ENCODE data around the gene DUSP8.

The DUSP8 gene

DNA sequence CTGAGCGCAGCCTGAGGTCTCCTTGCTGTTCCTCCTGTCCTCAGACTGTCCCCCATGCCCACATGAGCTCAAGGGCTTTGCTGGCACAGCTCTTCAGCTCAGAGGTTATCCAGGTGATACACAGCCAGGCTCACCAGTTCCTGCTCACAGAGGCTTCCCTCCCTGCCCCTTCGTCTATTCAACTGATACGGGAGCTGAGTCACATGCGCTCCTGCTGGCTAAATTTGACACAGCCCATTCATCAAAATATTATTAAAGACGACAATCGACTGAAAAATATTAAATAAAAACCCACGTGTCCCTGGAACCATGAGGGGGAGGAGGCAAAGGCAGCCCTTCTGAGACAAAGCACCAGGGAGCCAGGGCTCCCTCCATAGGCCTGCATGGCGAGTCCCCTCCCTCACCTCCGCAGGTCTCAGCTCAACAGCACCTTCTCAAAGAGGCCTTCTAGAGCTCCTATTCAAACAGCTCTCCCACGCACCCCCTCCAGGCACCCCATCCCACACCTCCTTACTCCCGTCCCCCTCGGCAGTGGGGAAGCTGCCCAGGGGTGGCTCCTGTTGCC is 40.5 kb downstream of the DUSP8 start:
- no peak for DNase-seq

DNA sequence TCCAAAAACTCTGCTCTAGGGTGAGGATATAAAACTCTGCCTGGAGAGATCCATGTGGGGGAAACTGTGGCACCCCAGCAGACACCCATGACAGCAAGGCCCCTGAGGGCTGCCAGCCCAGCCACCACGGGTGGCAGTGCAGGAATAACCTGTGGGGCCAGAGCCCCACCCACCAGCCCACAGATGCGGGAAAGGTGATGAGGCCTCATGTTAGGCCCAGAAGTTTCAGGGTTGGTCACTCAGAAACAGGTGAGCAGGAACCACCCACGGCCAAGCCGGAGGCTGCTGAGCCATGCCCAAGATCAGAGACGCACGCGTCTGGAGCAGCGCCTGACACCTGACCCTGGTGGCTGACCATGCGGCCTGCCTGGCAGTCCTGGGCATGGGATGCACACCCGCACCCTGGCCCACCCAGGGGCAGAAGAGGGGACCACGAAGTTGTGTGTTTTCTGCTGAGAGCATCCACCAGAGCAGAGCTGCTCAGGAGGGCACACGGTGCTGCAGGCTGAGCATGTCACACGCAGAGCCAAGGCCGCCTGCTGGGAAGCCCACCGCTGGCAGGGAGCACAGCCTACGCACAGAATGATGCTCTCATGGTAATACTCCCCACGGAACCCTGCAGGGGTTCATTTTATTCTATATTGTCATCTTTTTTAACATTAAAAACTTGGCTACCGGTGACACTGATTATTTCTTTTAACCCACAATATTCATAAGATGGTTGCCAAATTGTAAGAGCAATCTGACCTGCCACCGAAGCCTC is 41.2 kb downstream of the DUSP8 start:
- DNase-seq = no peak

DNA sequence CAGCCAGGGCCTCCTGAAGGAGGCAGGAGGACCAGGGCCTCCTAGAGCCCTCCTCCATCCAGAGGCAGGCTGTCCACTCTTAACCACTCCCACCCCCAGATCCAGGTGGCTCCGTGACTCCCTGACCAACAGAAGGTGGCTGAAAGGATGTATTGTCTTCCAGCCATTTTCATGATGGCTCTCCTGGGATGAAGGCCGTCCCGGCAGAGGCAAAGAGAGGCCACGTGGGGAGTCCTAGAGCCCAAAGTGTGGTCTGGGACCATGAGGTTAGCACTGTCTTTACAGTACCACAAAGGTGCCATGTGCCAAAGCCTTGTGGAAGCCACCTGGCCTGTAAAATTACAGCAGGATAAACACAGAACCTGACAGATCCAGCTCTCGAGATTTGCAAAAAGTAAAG is 42.3 kb downstream of the DUSP8 start:
- no peak for DNase-seq

DNA sequence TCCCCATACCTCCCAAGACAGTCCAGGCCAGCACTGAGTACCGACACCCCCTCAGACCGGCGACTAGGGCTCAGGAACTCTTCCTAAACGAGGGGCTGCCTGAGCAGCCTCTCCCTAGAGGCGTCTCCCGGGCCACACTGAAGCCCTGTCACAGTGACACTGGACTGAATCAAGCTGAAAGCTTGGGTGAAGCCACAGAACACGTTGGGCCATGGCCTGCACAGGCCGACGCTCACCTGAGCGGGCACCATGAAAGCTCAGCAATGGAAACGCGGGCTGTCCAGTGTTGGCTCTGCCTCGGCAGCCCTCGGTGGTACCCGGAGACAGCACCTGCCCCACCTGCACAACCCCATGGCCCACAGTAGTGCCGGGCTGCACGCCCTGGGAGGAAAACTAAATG is 42.8 kb downstream of the DUSP8 start:
- no peak for DNase-seq

DNA sequence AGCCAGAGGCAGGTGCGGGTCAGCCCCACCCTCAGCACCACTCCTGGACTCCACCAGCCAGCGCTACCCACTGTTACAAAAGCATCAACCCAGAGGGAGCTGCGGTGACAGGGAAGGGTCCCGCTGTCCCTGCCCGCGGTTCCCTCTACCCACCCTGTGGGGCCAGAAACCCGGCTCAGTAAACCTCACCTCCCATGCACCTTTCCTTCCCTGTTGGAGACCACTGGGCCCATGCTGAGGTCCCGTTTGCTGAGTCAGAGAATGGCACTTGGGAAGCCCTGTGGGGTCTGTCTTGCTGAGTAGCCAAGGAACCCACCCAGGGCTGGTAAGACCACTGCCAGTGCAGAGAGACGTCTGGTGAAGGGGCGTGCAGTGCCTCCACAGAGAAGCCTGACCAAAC is 43.4 kb downstream of the DUSP8 start:
- no peak for DNase-seq

DNA sequence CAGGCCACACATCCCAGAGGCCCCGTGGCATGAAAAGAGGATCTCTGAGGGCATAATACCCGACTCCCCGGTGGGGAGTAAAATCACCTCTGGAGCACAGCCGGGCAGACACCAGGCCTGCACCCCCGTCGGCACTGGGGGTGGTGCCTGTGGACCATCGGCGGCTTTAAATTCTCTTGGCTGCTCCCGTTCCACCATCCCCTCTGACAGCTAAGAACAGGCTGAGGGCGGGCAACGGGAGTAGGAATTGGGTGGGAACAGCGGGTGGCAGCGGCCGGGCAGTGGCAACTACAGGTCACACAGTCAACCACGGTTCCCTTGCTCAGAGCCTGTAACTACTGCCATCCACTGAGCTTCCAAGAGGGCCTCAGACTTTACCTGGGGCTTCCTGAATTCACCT is 45.3 kb downstream of the DUSP8 start:
- no peak for DNase-seq

DNA sequence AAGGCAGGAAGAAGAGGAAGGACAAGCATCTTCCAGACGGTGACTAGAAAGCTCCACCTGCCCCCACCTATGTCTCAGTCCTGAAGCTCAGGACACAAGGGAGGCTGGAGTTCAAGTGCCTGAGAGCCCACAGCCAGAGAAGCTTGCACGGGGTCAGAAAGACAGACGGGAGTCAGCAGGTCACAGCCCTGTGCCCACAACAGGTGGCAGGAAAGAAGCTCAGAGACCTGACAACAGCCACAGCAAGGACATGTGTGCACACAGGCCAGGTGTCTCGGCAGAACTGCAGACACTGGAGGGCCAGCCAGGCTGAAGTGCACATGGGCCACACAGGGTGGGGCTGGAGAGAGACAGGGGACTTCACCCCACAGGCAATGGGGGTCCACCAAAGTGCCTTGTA is 48.3 kb downstream of the DUSP8 start:
- no peak for DNase-seq

DNA sequence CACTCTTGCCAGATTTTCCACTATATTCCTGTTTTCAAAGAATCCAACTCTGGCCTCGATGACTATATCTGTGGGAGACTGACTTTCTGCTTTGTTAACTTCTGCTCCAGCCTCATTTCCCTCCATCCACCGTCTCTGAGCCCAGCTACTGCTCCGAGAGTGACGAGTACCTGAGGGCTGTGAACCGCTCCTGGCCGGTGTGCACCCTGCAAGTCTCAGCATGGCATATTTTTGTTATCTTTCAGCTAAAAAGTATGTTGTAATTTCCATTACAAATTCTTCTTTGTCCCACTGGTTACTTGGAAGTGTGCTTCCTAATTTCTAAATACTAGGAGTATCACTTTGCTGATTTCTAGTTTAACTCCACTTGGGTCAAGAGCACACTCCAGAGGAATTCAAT is 49.0 kb downstream of the DUSP8 start:
- DNase-seq = no peak

DNA sequence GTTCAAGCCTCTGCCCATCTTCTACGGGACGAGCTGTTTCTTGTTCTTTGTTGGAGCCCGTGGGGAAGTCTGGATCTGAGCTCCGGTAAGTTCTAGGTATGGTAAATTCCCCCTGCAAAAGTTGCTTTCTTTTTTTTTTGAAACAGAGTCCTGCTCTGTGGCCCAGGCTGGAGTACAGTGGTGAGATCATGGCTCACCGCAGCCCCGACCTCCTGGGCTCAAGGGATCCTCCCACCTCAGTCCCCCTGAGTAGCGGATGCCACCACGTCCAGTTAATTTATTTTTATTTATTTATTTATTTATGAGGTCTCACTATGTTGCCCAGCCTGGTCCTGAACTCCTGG is 50.0 kb downstream of the DUSP8 start:
- no peak for DNase-seq

DNA sequence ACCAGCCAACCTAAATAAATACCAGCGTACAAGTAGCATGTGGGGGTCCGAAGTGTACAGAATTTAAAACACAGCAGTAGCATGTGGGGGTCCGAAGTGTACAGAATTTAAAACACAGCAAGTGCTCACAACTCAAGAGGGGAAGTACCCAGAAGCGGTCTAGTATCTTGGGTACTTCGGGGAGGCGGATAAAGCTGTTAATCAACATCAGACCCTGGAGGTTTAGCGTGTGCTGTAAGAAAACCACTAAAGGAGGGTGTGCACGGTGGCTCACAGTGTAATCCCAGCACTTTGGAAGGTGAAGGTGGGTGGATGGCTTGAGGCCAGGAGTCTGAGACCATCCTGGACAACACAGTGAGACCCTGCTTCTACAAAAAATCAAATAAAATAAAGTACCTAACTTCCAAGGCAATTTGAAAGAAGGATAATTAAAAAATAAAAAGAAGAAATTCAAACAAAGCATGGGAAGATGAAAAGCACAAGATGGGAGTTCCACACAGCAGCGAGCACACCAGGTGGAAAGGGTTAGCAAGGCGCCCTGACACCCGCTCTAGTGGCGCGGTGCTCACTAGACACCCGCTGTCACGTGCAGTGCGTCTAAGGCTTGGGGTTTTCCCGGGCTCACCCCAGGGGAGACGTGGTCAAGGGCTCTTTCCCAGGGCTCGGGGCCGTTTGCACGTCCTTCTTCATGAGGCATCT is 50.5 kb downstream of the DUSP8 start:
- DNase-seq = no peak

DNA sequence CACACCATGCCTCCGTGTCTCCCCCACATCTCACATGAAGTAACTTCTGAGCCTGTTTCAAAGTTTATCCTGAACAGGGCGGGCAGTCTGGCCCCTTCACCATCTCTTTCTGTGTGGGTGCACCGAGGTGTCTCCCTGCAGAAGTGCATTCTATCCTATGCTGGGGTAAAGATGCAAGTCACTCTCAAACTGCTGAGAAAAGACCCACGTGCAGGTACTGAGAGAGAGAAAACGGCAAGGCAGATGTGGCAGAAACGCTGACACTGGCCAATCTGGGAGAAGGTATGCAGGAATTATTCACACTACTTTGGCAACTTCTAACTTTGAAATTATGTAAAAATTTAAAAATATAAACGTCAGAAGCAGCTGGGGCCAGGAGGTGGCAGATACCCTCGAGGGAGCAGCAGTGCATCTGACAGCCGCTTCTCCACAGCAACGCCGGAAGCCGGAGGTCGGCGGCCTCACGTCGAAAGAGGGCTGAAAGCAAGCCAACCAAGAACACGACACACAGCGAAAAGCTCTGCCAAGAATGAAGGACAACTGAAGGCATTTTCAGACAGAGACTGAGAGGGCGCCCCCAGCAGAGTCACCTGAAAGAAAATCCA is 51.3 kb downstream of the DUSP8 start:
- DNase-seq = no peak

DNA sequence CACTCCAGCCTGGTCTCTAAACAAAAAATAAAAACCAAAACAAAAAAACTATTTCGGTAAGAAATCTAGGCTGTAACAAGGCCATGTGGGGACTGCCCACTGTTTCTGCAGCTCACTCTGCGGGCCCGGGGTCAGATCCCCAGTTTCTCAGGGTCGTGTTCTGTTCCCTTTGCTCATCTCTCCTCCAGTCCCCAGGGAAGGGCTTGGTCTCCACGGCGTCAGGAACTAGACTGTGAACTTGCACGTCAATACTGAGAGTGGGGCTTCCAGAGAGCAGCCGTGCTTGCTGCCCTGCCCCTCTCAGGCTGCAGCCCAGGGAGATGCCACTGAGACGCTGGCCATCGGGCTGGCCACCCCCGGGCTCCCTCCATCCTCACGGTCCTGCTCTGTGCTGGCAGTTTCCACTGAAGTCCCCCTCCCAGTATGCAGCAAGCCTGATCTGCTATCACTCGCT is 51.8 kb downstream of the DUSP8 start:
- DNase-seq = no peak

DNA sequence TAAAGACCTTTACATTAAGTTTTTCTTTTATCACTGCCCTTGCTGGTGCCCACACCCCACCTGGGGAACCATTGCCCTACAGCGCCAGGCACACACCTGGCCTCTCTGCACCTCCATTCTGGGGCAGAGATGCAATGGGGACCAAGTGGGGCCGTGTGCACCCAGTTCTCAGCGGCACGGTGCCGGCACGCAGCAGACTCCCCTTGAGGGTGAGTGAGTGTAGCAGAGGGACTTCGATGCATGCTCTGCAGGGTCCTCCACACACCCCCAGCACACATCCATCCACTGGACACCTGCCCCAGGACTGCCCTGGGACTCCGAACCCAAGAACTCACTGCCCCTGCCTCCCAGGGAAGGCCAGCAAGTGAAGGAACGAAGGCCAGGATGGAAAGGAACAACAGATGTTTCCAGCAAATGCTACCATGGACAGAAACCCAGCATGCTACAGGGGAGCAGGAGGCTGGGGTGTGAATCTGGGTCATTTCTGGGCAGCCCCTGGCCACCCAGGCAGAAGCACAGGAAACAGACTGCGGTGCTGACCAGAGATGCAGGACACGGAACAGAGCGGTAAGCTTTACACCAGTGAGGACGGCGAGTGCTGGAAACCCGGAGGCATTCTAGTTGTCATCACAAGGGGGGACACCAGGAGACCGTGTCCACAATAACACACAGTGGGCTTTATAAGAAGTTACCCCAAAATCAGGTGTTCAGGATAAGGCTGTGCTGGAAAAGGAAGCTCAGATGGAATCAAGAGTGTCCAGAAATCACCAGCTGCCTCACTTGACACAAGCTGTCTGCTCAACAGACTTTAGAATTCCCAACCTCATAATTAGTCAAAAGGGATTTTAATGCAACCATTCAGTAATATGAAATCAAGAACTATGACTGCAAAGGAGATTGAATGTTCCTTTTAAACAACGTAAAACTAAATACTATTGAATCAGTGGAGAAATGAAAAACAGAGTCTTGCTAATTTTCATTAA is 52.8 kb downstream of the DUSP8 start:
- no peak for DNase-seq

DNA sequence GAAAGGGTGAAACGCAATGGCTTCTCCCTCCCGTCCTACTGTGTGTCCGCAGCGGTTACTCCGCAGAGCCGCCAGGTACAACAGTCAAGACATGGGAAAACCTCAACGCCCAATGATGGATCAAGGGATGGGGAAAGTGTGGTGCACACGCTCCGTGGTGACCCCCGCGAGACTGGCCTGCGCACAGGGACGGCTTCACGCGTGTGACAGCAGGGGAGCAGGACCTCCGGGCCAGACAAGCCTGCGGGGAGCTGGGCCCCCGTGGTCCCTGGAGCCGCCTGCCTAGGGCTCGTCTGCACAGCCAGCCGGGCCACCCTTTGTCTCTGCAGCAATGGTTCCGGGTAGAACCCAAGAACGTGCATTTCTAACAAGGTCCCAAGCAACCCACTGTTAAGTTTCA is 53.8 kb downstream of the DUSP8 start:
- no peak for DNase-seq

DNA sequence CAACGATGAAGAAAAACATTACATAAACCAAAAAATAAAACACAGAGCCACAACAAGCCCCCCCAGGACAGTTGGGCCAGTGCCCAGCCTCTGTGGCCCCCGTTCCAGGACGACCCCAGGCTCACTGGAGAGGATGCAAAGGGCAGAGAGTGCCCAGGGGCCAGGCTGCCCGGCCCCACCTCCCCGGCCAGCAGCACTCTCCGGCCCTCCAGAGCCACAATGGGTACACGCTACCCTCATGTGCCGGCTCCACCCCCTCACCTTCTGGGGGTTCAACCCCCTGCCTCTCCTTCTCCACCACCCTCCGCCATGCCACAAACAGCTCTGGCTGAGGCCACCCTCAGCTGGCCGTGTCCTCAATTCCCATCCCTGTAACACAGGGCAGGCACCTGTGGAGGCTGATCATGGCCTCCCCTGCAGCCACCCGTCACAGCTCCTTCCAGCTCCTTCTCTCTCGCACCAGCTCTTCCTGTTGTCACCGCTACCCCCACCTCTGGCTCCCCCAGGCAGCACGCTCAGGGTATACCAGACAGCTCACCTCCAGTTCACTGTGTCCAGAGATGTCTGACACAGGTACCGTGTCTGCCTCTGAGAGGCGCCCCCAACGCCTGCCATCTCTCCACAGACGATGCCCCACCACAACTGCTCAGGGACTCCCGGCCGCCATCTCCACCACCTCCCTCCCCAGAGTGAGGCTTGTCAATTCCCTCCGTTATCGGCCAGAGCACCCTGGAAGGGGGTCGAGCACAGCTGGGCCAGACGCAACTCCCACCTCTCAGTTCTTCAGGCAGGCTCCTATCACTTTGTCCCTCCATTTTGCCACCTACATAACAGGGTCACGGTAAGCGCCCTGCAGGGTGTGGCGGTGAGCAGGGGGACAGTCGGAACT is 54.7 kb downstream of the DUSP8 start:
- DNase-seq = no peak

DNA sequence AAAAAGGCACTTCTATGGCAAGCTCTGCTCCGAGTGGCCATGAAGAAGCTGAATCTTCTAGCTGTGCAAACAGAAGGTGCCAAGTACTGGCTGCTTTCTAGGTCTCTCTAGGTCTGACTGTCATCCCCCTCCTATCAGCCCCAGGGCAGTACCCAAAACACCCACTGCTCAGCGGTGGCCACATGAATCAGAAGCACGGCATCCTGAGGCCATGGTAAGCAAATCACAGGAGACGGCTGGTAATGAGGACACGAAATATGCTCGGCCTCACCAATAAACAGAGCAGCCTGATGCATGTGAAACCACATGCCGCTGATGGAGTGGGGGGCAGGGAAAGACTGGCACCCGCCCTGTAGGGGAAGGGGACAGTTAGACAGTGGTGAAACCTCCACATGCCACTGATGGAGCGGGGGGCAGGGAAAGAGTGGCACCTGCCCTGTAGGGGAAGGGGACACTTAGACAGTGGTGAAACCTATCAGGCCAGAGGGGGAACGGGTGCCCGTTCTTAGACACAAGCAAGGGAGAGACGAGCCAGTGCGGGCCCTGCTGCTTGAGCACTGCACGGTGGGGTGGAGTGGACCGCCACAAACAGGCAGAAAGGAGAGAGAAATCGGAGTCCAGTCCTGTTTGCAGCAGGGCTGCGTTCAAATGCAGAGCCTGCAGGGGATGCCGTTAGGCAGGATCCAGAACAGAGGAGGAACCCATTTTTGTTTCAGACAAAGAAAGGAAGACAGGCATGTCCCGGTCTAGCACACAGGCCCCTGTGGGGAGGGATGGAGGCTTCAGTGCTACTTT is 55.6 kb downstream of the DUSP8 start:
- DNase-seq = peak; percentile 63

DNA sequence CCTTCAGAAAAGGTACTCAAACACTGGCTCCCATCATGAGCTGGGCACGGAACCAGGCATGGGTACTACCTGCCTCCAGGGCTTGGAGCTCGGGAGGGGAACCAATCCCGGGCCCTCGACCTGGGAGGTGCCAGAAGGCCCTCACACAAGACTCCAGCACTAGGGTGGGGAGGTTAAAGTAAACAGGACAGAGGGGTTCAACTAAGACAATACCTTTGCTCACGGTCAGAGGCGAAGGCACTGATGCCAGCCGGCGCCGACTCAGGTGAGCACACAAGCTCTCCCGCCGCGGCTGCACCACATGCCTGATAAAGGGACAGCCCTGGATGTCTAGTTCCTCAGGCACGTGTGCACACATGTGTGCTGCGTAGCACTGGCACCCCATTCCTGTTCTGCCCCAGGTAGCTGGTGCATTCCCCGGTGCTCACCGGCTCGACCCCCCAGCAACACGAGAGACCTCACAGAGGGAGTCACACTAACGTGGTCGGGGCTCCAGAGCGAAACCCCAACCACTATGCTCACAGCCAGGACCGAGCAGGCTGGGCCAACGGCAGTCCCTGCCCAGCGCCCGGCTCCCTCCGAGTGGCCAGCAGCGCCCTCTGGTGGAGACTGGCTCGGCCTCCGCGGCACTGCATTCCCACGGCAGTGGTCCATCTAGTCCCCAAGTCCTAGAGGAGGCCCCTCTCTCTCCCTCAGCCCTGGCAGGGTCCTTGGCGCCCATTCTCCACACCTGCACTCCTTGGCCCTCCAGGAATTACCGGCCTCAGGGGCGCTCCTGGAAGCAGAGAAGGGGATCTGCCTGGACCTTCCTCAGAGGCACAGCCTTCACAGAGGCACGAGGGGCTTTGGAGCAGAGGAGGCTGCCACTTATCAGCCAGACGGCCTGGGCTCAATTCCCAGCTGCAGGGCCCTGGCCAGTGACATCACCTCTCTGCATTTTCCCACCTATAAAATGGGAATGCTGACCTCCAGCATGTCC is 56.7 kb downstream of the DUSP8 start:
- DNase-seq = peak; percentile 62

DNA sequence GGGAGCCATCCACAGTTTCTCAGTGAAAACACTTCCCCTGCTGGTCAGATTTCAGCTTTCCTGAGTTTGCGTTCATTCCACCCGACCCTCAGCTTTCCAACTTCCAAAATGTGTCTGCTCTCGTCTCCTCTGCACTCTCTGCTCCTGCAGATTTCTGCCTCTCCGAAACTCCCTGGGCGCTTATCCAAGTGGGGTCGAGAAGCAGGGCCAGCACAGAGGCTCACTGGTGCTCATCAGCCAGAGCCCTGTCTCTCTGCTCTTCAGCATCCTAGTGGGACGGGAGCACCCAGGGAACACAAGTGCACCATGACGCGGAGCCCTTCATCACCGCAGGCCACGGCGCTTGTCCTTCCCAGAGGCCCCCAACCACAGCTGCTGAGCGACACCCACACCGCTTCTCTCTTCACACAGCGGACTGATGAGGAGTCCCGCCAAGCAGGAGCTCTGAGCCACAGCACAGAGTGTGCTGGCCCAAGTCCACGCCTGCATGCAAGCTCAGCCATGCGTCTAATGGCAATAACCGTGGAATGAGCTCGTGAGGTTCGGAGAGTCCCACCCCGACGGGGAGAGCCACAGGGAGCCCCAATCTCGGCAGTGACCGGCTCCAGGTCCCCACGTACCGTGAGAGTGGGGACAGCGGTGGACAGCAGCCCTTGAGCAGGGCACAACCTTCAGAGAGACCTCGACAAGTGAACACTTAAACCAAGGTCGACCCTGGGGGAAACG is 57.6 kb downstream of the DUSP8 start:
- DNase-seq = no peak

All from fibroblast of skin of scalp (primary cell).